Nucleus accumbens (tissue), 56 donors: ENCODE data around the gene ABR.

Source experiments
- DNase-seq, 56 donors: peaks; one replicate each; lab custom pipeline; 2025; lab: John Stamatoyannopoulos, UW

The ABR gene

GRCh38 chr17:1179112-1179817 lies 516 bp downstream of the ABR start:
- DNase-seq = peak in 1 of 56 donors; percentile 58

- DNase-seq = peak in 4 of 56 donors; percentile 8 to 25 (median 23)
Measured at GRCh38 chr17:1177016-1177700, 2.6 kb downstream of the ABR start.

- DNase-seq = no peak
Measured at GRCh38 chr17:1174263-1174880, 5.4 kb downstream of the ABR start.

- peak in 1 of 56 donors; percentile 27 for DNase-seq
Measured at GRCh38 chr17:1173432-1174262, 6.1 kb downstream of the ABR start.

GRCh38 chr17:1171953-1172352 lies 7.8 kb downstream of the ABR start:
- no peak for DNase-seq

GRCh38 chr17:1170739-1171138 lies 9.0 kb downstream of the ABR start:
- DNase-seq = no peak

- peak in 3 of 56 donors; percentile 30 to 55 (median 34) for DNase-seq
Measured at GRCh38 chr17:1169929-1170312, 9.9 kb downstream of the ABR start.

- DNase-seq = peak in 34 of 56 donors; percentile 13 to 83 (median 48)
Measured at GRCh38 chr17:1169221-1169928, 10.4 kb downstream of the ABR start.

GRCh38 chr17:1168533-1169220 lies 11.1 kb downstream of the ABR start:
- peak in 38 of 56 donors; percentile 10 to 75 (median 51) for DNase-seq

GRCh38 chr17:1166276-1166675 lies 13.5 kb downstream of the ABR start:
- no peak for DNase-seq

- no peak for DNase-seq
Measured at GRCh38 chr17:1165836-1166235, 13.9 kb downstream of the ABR start.

GRCh38 chr17:1164935-1165556 lies 14.7 kb downstream of the ABR start:
- no peak for DNase-seq

GRCh38 chr17:1162116-1162855 lies 17.5 kb downstream of the ABR start:
- DNase-seq = no peak

- DNase-seq = peak in 40 of 56 donors; percentile 14 to 85 (median 59)
Measured at GRCh38 chr17:1160591-1161390, 19.0 kb downstream of the ABR start.

GRCh38 chr17:1159431-1160180 lies 20.2 kb downstream of the ABR start:
- no peak for DNase-seq

GRCh38 chr17:1158879-1159278 lies 20.9 kb downstream of the ABR start:
- DNase-seq = no peak

- no peak for DNase-seq
Measured at GRCh38 chr17:1156864-1157263, 22.9 kb downstream of the ABR start.
